GM23338 (cell line): Measurements from ENCODE around the gene PGM3. TPM values are rescaled to one million over a fixed set of nuclear protein-coding genes. Genes with fewer than 3 reads are reported as not detected.

Source experiments
- ATAC-seq: fragments of 200-7000 bp; cut with Tn5 transposase; 3 replicates; pipeline ENCODE4 v1.9.1; 2020
- DNase-seq: peaks from one replicate; pipeline ENCODE4 v3.0.0-alpha.2; 2015; ENCODE audit warnings: low spot score
- H2AFZ ChIP-seq: fragments of 200-600 bp; sonication (generic); 2 replicates; pipeline ENCODE4 v1.8.0; 2016; ENCODE audit warnings: antibody characterized with exemption, mild to moderate bottlenecking, moderate library complexity
- H3F3A ChIP-seq: fragments of 200-600 bp; sonication (generic); replicated peaks from 2 replicates; pipeline ENCODE4 v1.8.0; 2017; ENCODE audit warnings: antibody characterized with exemption, mixed run types, low read depth
- H3K27ac ChIP-seq: fragments of 200-600 bp; sonication (generic); 2 replicates; pipeline ENCODE4 v1.6.1; 2016; ENCODE audit warnings: low read depth
- H3K27me3 ChIP-seq: fragments of 200-600 bp; sonication (generic); 2 replicates; pipeline ENCODE4 v1.8.0; 2016; ENCODE audit warnings: mild to moderate bottlenecking, mixed run types, moderate library complexity; ENCODE audit not compliant: insufficient read depth
- H3K36me3 ChIP-seq: fragments of 200-600 bp; sonication (generic); 2 replicates; pipeline ENCODE4 v1.8.0; 2016; ENCODE audit warnings: mild to moderate bottlenecking; ENCODE audit not compliant: insufficient read depth
- H3K4me1 ChIP-seq: fragments of 200-600 bp; sonication (generic); 2 replicates; pipeline ENCODE4 v1.8.0; 2016; ENCODE audit warnings: mild to moderate bottlenecking, moderate library complexity; ENCODE audit not compliant: insufficient read depth
- H3K4me2 ChIP-seq: fragments of 200-600 bp; sonication (generic); 2 replicates; pipeline ENCODE4 v1.7.1; 2017; ENCODE audit warnings: mixed run types
- H3K4me3 ChIP-seq: fragments of 200-600 bp; sonication (generic); 2 replicates; pipeline ENCODE4 v1.6.1; 2016; ENCODE audit warnings: mixed run types
- H3K79me2 ChIP-seq: fragments of 200-600 bp; sonication (generic); replicated peaks from 2 replicates; pipeline ENCODE4 v1.8.0; 2017; ENCODE audit warnings: mild to moderate bottlenecking; ENCODE audit not compliant: insufficient read depth
- H3K9me2 ChIP-seq: fragments of 200-600 bp; sonication (generic); 2 replicates; pipeline ENCODE4 v1.8.0; 2017; ENCODE audit not compliant: insufficient read depth
- H4K20me1 ChIP-seq: fragments of 200-600 bp; sonication (generic); replicated peaks from 2 replicates; pipeline ENCODE4 v1.8.0; 2017; ENCODE audit warnings: mild to moderate bottlenecking; ENCODE audit not compliant: insufficient read depth
- H3K27ac Mint-ChIP-seq: 2 replicates; pipeline ENCODE4 v1.8.0; 2020; ENCODE audit warnings: inconsistent platforms, mild to moderate bottlenecking, moderate library complexity, mixed read lengths
- H3K27me3 Mint-ChIP-seq: 3 replicates; pipeline ENCODE4 v1.8.0; 2022; ENCODE audit warnings: low read depth, mild to moderate bottlenecking, moderate library complexity, mixed read lengths, inconsistent platforms; ENCODE audit not compliant: insufficient read depth, poor library complexity
- H3K36me3 Mint-ChIP-seq: 3 replicates; pipeline ENCODE4 v1.8.0; 2021; ENCODE audit warnings: low read depth, mild to moderate bottlenecking, inconsistent platforms, moderate library complexity, mixed read lengths
- H3K4me1 Mint-ChIP-seq: 3 replicates; pipeline ENCODE4 v1.8.0; 2020; ENCODE audit warnings: mild to moderate bottlenecking, inconsistent platforms, mixed read lengths
- H3K4me3 Mint-ChIP-seq: 3 replicates; pipeline ENCODE4 v1.8.0; 2021; ENCODE audit warnings: moderate library complexity, mild to moderate bottlenecking, inconsistent platforms, mixed read lengths
- H3K9me3 Mint-ChIP-seq: 3 replicates; pipeline ENCODE4 v1.8.0; 2020; ENCODE audit warnings: moderate library complexity, mild to moderate bottlenecking, inconsistent platforms, mixed read lengths
- CREB1 ChIP-seq: fragments of 250-450 bp; sonication (Bioruptor Pico); IDR thresholded peaks from 2 replicates; pipeline ENCODE4 v1.5.0; 2020; ENCODE audit warnings: low read depth, mild to moderate bottlenecking, moderate library complexity
- CTCF ChIP-seq, 2 experiments: fragments of 200-600 bp in 1 of 2; sonication (generic) in 1 of 2; conservative IDR thresholded peaks; 2 replicates each; pipeline versions ENCODE4 v1.5.1 to v1.6.1; 2016 to 2017; ENCODE audit warnings: antibody characterized with exemption in 2 of 2, low read depth in 2 of 2, mild to moderate bottlenecking in 2 of 2, moderate library complexity in 1 of 2
- EZH2 ChIP-seq: fragments of 200-600 bp; sonication (generic); IDR thresholded peaks from one replicate; pipeline ENCODE4 v1.8.0; 2017; ENCODE audit warnings: antibody characterized with exemption, mild to moderate bottlenecking, low read depth; ENCODE audit not compliant: unreplicated experiment
- EZH2phosphoT487 ChIP-seq: fragments of 200-600 bp; sonication (generic); IDR thresholded peaks from one replicate; pipeline ENCODE4 v1.8.1; 2018; ENCODE audit warnings: antibody characterized with exemption; ENCODE audit not compliant: unreplicated experiment
- POLR2AphosphoS5 ChIP-seq: IDR thresholded peaks from 2 replicates; pipeline ENCODE4 v1.6.1; 2016; ENCODE audit warnings: antibody characterized with exemption, low read depth
- REST ChIP-seq: IDR thresholded peaks from one replicate; pipeline ENCODE4 v1.6.1; 2018; ENCODE audit warnings: antibody characterized with exemption; ENCODE audit not compliant: unreplicated experiment
- STAT1 ChIP-seq: IDR thresholded peaks from one replicate; pipeline ENCODE4 v1.6.1; 2016; ENCODE audit warnings: antibody characterized with exemption; ENCODE audit not compliant: unreplicated experiment
- ZNF114 ChIP-seq: fragments of 250-450 bp; sonication (Bioruptor Pico); IDR thresholded peaks from 2 replicates; pipeline ENCODE4 v1.5.0; 2020; ENCODE audit warnings: mild to moderate bottlenecking, moderate library complexity
- ZNF331 ChIP-seq: fragments of 250-450 bp; sonication (Bioruptor Pico); IDR thresholded peaks from 2 replicates; pipeline ENCODE4 v1.5.0; 2020; ENCODE audit warnings: low read depth, mild to moderate bottlenecking, moderate library complexity
- ZNF462 ChIP-seq: fragments of 250-450 bp; sonication (Bioruptor Pico); IDR thresholded peaks from 2 replicates; pipeline ENCODE4 v1.5.0; 2020; ENCODE audit warnings: mild to moderate bottlenecking, moderate library complexity
- polyA plus RNA-seq: library from polyadenylated mRNA; unstranded; fragments of >200 nt; fragmentation: Nextera tagmentation; extraction: Ambion mirVana; gene quantifications from 2 replicates; pipeline ENCODE4 v1.2.1, GENCODE V29; 2016
- total RNA-seq: library from RNA; depleted of rRNA; stranded (reverse); fragments of >200 nt; shearing (Covaris generic); gene quantifications from 2 replicates; pipeline ENCODE4 v1.2.3, GENCODE V29; 2014

The PGM3 gene
- total and polyA plus RNA-seq, 2 experiments from 2014 or later = 23.8 to 35.3 TPM

GRCh38 chr6:83185096-83185495 is 8.0 kb downstream of the PGM3 start (continued):
- TF ChIP-seq CTCF (conservative IDR thresholded peaks at IDR 0.05; ENCODE audit: low read depth in 2 of 2) = no peak

GRCh38 chr6:83183082-83183828 is 9.8 kb downstream of the PGM3 start:
- Histone ChIP-seq H3F3A (no peaks in the 10 kb centered on the region), H3K36me3 (peaks cover 70% of the 10 kb centered on the region), H2AFZ (no peak overlapping the region), H3K79me2 (peaks cover 8% of the 10 kb centered on the region; the same call in 1 of the 2 replicates), H3K4me2 (no peak overlapping the region), H3K27ac (no peak overlapping the region), H3K9me2 (no peaks in the 10 kb centered on the region), H4K20me1 (peaks cover 16% of the 10 kb centered on the region), H3K27me3 (no peaks in the 10 kb centered on the region), H3K4me3 (no peak overlapping the region), H3K4me1 (0 out of 2 replicates have a peak, but pooled peaks cover 7% of the 10 kb centered on the region)
- H3K27me3 Mint-ChIP-seq = no peaks in the 10 kb centered on the region
- H3K27ac Mint-ChIP-seq = no peak overlapping the region
- peaks cover 62% of the 10 kb centered on the region for H3K36me3 Mint-ChIP-seq
- no peaks in the 10 kb centered on the region for H3K9me3 Mint-ChIP-seq
- no peak for DNase-seq
- H3K4me3 Mint-ChIP-seq = no peak overlapping the region
- peaks cover 10% of the 10 kb centered on the region; the same call in 2 of the 3 replicates for H3K4me1 Mint-ChIP-seq
- no peak for ATAC-seq
- TF ChIP-seq EZH2phosphoT487 (no peak), EZH2 (no peak), REST (no peak), ZNF462 (CRISPR knock-in tag) (no peak), CTCF (conservative IDR thresholded peaks at IDR 0.05; ENCODE audit: low read depth in 2 of 2) (no peak), POLR2AphosphoS5 (no peak), CREB1 (CRISPR knock-in tag) (no peak), ZNF331 (CRISPR knock-in tag) (no peak), STAT1 (no peak), ZNF114 (CRISPR knock-in tag) (no peak)
